Measurements from ENCODE around the gene PLVAP. TPM values are rescaled to one million over a fixed set of nuclear protein-coding genes. Genes with fewer than 3 reads are reported as not detected.

Gene PLVAP
- total and polyA plus RNA-seq, 9 of the 15 experiments (the other 6 are each of a cell fraction or from before 2014, with no cell fraction given), result 0.09 to 0.84 (median 0.51) TPM; not detected in 4

DNA sequence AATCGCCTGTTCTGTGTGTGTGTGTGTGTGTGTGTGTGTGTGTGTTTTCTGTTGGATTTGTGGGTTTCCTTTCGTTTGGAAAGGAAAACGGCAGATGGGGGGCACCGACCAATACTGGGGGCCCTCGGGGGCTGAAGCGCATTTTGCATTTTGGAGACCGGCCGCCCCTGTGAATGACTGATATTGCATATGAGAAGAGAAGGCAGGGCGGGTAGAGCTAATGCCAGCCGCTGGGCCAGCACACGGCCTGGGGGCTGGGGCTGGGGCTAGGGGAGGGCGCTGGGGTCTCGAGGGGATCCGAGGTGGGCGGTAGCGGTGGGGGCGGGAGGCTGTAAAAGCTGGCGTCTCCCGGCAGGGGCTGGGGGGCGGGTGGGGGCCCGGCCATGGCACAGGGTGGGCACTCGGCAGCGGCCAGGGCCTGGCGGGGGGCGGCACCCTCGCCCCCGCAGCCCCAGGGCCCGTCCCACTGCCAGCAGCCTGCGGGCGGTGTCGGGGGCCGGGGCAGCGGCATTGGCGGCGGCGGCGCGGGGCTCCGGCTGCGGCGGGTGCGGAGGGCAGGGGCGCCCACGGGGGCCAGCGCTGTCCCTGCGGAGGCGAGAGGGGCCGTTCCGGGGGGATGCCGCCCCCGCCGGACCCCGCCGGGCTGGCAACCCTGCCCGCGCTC is 53.7 kb downstream of the PLVAP start (continued):
- TF ChIP-seq NONO (IDR thresholded peaks at IDR 0.05; ENCODE audit: low read depth in 2 of 2, low read length in 1 of 2), result no peak
- no peak for TF ChIP-seq PTRF (tag; IDR thresholded peaks at IDR 0.05)
- TF ChIP-seq YY1 (IDR thresholded peaks at IDR 0.05; ENCODE audit: borderline replicate concordance in 1 of 3, control insufficient read depth in 1 of 3, extremely low read depth in 1 of 3, insufficient read depth in 3 of 3, insufficient read length in 1 of 3, insufficient replicate concordance in 2 of 3, low read depth in 1 of 3, low read length in 2 of 3), result no peak
- TF ChIP-seq POLR2H (tag; IDR thresholded peaks at IDR 0.05; ENCODE audit: low read depth), result no peak
- TF ChIP-seq KAT7 (CRISPR knock-in tag; IDR thresholded peaks at IDR 0.05; ENCODE audit: borderline replicate concordance), result no peak
- TF ChIP-seq CEBPG (CRISPR knock-in tag; IDR thresholded peaks at IDR 0.05), result no peak
- TF ChIP-seq CEBPG (tag; conservative IDR thresholded peaks at IDR 0.05 in 1 of 2, IDR thresholded peaks at IDR 0.05 in 1 of 2), result no peak
- no peak for TF ChIP-seq COPS2 (conservative IDR thresholded peaks at IDR 0.05)
- TF ChIP-seq, protein P1, sequence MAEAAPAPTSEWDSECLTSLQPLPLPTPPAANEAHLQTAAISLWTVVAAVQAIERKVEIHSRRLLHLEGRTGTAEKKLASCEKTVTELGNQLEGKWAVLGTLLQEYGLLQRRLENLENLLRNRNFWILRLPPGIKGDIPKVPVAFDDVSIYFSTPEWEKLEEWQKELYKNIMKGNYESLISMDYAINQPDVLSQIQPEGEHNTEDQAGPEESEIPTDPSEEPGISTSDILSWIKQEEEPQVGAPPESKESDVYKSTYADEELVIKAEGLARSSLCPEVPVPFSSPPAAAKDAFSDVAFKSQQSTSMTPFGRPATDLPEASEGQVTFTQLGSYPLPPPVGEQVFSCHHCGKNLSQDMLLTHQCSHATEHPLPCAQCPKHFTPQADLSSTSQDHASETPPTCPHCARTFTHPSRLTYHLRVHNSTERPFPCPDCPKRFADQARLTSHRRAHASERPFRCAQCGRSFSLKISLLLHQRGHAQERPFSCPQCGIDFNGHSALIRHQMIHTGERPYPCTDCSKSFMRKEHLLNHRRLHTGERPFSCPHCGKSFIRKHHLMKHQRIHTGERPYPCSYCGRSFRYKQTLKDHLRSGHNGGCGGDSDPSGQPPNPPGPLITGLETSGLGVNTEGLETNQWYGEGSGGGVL (CRISPR knock-in tag; IDR thresholded peaks at IDR 0.05), result no peak
- TF ChIP-seq FOSL1 (tag; conservative IDR thresholded peaks at IDR 0.05), result no peak
- no peak for TF ChIP-seq TSHZ1 (CRISPR knock-in tag; IDR thresholded peaks at IDR 0.05)
- TF ChIP-seq TARDBP (IDR thresholded peaks at IDR 0.05), result no peak
- TF ChIP-seq LARP7 (IDR thresholded peaks at IDR 0.05), result no peak
- no peak for TF ChIP-seq DNMT1 (IDR thresholded peaks at IDR 0.05)

Measured in K562 (cell line).